HepG2 (cell line): ENCODE measurements around the gene TSPAN12.

Experiments
- BRD4 ChIP-seq: sonication (generic); formaldehyde crosslinking; IDR thresholded peaks from 2 replicates; pipeline ENCODE4 v1.4.0; 2020; ENCODE audit warnings: missing genetic modification reagents
- EHMT2 ChIP-seq: fragments of 200-600 bp; sonication (generic); IDR thresholded peaks from 2 replicates; pipeline ENCODE4 v1.7.0; 2017; ENCODE audit warnings: antibody characterized with exemption, low read depth, low read length, borderline replicate concordance
- GATAD2A ChIP-seq: IDR thresholded peaks from 2 replicates; pipeline ENCODE4 v1.6.1; 2016
- HDAC2 ChIP-seq: sonication (generic); formaldehyde crosslinking; IDR thresholded peaks from 2 replicates; pipeline ENCODE4 v1.4.0; 2020; ENCODE audit warnings: missing genetic modification reagents
- KAT7 ChIP-seq: IDR thresholded peaks from 2 replicates; pipeline ENCODE4 v1.6.1; 2018; ENCODE audit warnings: borderline replicate concordance, missing compliant biosample characterization
- MAZ ChIP-seq, 2 experiments: sonication (generic) in 1 of 2; formaldehyde crosslinking in 1 of 2; IDR thresholded peaks; 2 replicates each; pipeline versions ENCODE4 v1.5.0 to v1.6.1; 2012 to 2020; ENCODE audit warnings: low read depth in 2 of 2, mild to moderate bottlenecking in 2 of 2, borderline replicate concordance in 1 of 2, improper control_type of control experiment in 1 of 2, low read length in 1 of 2, missing genetic modification reagents in 1 of 2, moderate library complexity in 1 of 2
- NAIF1 ChIP-seq: sonication (generic); formaldehyde crosslinking; IDR thresholded peaks from 2 replicates; pipeline ENCODE4 v1.5.0; 2020; ENCODE audit warnings: mild to moderate bottlenecking, missing genetic modification reagents, borderline replicate concordance
- POLR2A ChIP-seq, 2 experiments: IDR thresholded peaks; 2 replicates each; pipeline ENCODE4 v1.6.1; 2011; ENCODE audit warnings: low read depth in 2 of 2, low read length in 2 of 2, mild to moderate bottlenecking in 1 of 2, moderate library complexity in 1 of 2; ENCODE audit not compliant: insufficient read depth in 1 of 2
- TF ChIP-seq, protein P1 (sequence below), 2 experiments: sonication (generic) in 1 of 2; formaldehyde crosslinking in 1 of 2; IDR thresholded peaks; 2 replicates each; pipeline versions ENCODE4 v1.4.0 to v1.6.1; 2018 to 2020; ENCODE audit warnings: missing genetic modification reagents in 2 of 2, borderline replicate concordance in 1 of 2, low read depth in 1 of 2, mild to moderate bottlenecking in 1 of 2, missing biosample characterization in 1 of 2
- TF ChIP-seq, protein P2 (sequence below): sonication (generic); formaldehyde crosslinking; conservative IDR thresholded peaks from 2 replicates; pipeline ENCODE4 v1.4.0; 2020; ENCODE audit warnings: missing genetic modification reagents
- TF ChIP-seq, protein P3 (sequence below), 2 experiments: IDR thresholded peaks; 2 replicates each; pipeline ENCODE4 v1.6.1; 2011 to 2012; ENCODE audit warnings: low read length in 2 of 2, borderline replicate concordance in 1 of 2, low read depth in 1 of 2, mild to moderate bottlenecking in 1 of 2, moderate library complexity in 1 of 2
- TF ChIP-seq, protein P4 (sequence below): sonication (generic); formaldehyde crosslinking; IDR thresholded peaks from 2 replicates; pipeline ENCODE4 v1.4.0; 2020; ENCODE audit warnings: missing genetic modification reagents
- TF ChIP-seq, protein P5 (sequence below), 2 experiments: sonication (generic) in 1 of 2; formaldehyde crosslinking in 1 of 2; IDR thresholded peaks; 2 replicates each; pipeline versions ENCODE4 v1.5.1 to v1.6.1; 2011 to 2020; ENCODE audit warnings: borderline replicate concordance in 1 of 2, low read depth in 1 of 2, low read length in 1 of 2, mild to moderate bottlenecking in 1 of 2, missing genetic modification reagents in 1 of 2, moderate library complexity in 1 of 2
- TF ChIP-seq, protein P6 (sequence below): sonication (generic); formaldehyde crosslinking; IDR thresholded peaks from 2 replicates; pipeline ENCODE4 v1.5.0; 2020; ENCODE audit warnings: mild to moderate bottlenecking, missing genetic modification reagents, moderate library complexity

DNA sequence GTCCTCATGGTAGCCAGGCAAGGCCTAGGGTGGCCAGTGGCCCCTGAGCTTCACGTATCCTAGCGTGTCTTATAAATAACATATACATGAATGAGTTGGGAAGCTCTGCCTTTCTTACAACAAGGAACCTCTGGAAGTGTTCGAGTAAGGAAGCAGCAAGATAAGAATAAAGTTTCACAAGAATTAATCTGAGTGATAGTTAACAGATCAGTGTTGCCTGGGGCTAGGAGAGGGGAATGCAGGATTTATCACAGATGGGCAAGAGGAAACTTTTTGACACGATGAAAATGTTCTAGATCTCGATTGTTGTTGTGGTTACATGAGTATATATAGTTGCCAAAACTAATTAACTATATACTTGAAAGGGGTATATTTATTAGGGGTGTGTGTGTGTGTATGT, 74.2 kb downstream of the TSPAN12 start:
- TF ChIP-seq, protein P1, sequence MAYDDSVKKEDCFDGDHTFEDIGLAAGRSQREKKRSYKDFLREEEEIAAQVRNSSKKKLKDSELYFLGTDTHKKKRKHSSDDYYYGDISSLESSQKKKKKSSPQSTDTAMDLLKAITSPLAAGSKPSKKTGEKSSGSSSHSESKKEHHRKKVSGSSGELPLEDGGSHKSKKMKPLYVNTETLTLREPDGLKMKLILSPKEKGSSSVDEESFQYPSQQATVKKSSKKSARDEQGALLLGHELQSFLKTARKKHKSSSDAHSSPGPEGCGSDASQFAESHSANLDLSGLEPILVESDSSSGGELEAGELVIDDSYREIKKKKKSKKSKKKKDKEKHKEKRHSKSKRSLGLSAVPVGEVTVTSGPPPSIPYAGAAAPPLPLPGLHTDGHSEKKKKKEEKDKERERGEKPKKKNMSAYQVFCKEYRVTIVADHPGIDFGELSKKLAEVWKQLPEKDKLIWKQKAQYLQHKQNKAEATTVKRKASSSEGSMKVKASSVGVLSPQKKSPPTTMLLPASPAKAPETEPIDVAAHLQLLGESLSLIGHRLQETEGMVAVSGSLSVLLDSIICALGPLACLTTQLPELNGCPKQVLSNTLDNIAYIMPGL (CRISPR knock-in tag; IDR thresholded peaks at IDR 0.05; ENCODE audit: borderline replicate concordance in 1 of 2, low read depth in 1 of 2) = no peak
- TF ChIP-seq, protein P2, sequence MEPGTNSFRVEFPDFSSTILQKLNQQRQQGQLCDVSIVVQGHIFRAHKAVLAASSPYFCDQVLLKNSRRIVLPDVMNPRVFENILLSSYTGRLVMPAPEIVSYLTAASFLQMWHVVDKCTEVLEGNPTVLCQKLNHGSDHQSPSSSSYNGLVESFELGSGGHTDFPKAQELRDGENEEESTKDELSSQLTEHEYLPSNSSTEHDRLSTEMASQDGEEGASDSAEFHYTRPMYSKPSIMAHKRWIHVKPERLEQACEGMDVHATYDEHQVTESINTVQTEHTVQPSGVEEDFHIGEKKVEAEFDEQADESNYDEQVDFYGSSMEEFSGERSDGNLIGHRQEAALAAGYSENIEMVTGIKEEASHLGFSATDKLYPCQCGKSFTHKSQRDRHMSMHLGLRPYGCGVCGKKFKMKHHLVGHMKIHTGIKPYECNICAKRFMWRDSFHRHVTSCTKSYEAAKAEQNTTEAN = no peak
- TF ChIP-seq BRD4 (no peak), GATAD2A (CRISPR knock-in tag) (no peak), EHMT2 (no peak), POLR2A (IDR thresholded peaks at IDR 0.05; ENCODE audit: insufficient read depth in 1 of 2, low read depth in 2 of 2, low read length in 2 of 2) (no peak), KAT7 (CRISPR knock-in tag) (no peak), NAIF1 (CRISPR knock-in tag) (no peak), MAZ (IDR thresholded peaks at IDR 0.05; ENCODE audit: borderline replicate concordance, low read depth, low read length) (no peak), MAZ (CRISPR knock-in tag; IDR thresholded peaks at IDR 0.05; ENCODE audit: low read depth) (no peak), HDAC2 (CRISPR knock-in tag) (no peak)
- TF ChIP-seq, protein P3, sequence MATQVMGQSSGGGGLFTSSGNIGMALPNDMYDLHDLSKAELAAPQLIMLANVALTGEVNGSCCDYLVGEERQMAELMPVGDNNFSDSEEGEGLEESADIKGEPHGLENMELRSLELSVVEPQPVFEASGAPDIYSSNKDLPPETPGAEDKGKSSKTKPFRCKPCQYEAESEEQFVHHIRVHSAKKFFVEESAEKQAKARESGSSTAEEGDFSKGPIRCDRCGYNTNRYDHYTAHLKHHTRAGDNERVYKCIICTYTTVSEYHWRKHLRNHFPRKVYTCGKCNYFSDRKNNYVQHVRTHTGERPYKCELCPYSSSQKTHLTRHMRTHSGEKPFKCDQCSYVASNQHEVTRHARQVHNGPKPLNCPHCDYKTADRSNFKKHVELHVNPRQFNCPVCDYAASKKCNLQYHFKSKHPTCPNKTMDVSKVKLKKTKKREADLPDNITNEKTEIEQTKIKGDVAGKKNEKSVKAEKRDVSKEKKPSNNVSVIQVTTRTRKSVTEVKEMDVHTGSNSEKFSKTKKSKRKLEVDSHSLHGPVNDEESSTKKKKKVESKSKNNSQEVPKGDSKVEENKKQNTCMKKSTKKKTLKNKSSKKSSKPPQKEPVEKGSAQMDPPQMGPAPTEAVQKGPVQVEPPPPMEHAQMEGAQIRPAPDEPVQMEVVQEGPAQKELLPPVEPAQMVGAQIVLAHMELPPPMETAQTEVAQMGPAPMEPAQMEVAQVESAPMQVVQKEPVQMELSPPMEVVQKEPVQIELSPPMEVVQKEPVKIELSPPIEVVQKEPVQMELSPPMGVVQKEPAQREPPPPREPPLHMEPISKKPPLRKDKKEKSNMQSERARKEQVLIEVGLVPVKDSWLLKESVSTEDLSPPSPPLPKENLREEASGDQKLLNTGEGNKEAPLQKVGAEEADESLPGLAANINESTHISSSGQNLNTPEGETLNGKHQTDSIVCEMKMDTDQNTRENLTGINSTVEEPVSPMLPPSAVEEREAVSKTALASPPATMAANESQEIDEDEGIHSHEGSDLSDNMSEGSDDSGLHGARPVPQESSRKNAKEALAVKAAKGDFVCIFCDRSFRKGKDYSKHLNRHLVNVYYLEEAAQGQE (IDR thresholded peaks at IDR 0.05; ENCODE audit: borderline replicate concordance in 1 of 2, low read depth in 1 of 2, low read length in 2 of 2) = no peak
- TF ChIP-seq, protein P4, sequence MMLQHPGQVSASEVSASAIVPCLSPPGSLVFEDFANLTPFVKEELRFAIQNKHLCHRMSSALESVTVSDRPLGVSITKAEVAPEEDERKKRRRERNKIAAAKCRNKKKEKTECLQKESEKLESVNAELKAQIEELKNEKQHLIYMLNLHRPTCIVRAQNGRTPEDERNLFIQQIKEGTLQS (CRISPR knock-in tag) = no peak
- TF ChIP-seq, protein P5, sequence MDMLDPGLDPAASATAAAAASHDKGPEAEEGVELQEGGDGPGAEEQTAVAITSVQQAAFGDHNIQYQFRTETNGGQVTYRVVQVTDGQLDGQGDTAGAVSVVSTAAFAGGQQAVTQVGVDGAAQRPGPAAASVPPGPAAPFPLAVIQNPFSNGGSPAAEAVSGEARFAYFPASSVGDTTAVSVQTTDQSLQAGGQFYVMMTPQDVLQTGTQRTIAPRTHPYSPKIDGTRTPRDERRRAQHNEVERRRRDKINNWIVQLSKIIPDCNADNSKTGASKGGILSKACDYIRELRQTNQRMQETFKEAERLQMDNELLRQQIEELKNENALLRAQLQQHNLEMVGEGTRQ (IDR thresholded peaks at IDR 0.05; ENCODE audit: low read depth, low read length) = no peak
- TF ChIP-seq, protein P5 (CRISPR knock-in tag; IDR thresholded peaks at IDR 0.05; ENCODE audit: borderline replicate concordance) = no peak
- TF ChIP-seq, protein P6, sequence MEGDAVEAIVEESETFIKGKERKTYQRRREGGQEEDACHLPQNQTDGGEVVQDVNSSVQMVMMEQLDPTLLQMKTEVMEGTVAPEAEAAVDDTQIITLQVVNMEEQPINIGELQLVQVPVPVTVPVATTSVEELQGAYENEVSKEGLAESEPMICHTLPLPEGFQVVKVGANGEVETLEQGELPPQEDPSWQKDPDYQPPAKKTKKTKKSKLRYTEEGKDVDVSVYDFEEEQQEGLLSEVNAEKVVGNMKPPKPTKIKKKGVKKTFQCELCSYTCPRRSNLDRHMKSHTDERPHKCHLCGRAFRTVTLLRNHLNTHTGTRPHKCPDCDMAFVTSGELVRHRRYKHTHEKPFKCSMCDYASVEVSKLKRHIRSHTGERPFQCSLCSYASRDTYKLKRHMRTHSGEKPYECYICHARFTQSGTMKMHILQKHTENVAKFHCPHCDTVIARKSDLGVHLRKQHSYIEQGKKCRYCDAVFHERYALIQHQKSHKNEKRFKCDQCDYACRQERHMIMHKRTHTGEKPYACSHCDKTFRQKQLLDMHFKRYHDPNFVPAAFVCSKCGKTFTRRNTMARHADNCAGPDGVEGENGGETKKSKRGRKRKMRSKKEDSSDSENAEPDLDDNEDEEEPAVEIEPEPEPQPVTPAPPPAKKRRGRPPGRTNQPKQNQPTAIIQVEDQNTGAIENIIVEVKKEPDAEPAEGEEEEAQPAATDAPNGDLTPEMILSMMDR (CRISPR knock-in tag) = no peak
